Body of pancreas (tissue), 4 donors: ENCODE measurements around the gene TNNT2. TPM values are rescaled to one million over a fixed set of nuclear protein-coding genes. Genes with fewer than 3 reads are reported as not detected.

Source experiments
- ATAC-seq: fragments of 150-250 bp; one replicate; pipeline ENCODE4 v1.9.1; 2016
- DNase-seq, 4 donors: peaks; one replicate each; pipeline ENCODE4 v3.0.0-alpha.2; 2019
- H3K27ac ChIP-seq, 4 donors: fragments of 200-600 bp; sonication (generic); 1 replicate in 3 of 4; 2 replicates in 1 of 4; pipeline versions ENCODE4 v1.5.1 to v1.6.1; 2016 to 2019; ENCODE audit warnings: mild to moderate bottlenecking in 1 of 4, mixed read lengths in 1 of 4, moderate library complexity in 1 of 4
- H3K27me3 ChIP-seq, 2 donors: fragments of 200-600 bp; sonication (generic); one replicate each; pipeline ENCODE4 v1.6.0; 2016; ENCODE audit warnings: mild to moderate bottlenecking in 1 of 2
- H3K36me3 ChIP-seq, 2 donors: fragments of 200-600 bp; sonication (generic); replicated peaks in 1 of 2; 2 replicates each; pipeline ENCODE4 v1.5.1; 2016; ENCODE audit warnings: low read depth in 2 of 2; ENCODE audit not compliant: insufficient read depth in 1 of 2
- H3K4me1 ChIP-seq: fragments of 200-600 bp; sonication (generic); one replicate; pipeline ENCODE4 v1.6.0; 2016
- H3K4me3 ChIP-seq, 2 donors: fragments of 200-600 bp; sonication (generic); 1 replicate in 1 of 2; 2 replicates in 1 of 2; pipeline ENCODE4 v1.5.1; 2016 to 2019
- H3K9me3 ChIP-seq, 3 donors: fragments of 200-600 bp; sonication (generic); 1 replicate in 2 of 3; 2 replicates in 1 of 3; pipeline ENCODE4 v1.5.1; 2016
- CTCF ChIP-seq, 7 experiments: fragments of 450-650 bp in 4 of 7; fragments of 200-600 bp in 3 of 7; sonication (generic) in 3 of 7; IDR thresholded peaks; one replicate each; pipeline ENCODE4 v1.5.1; 2016 to 2019; ENCODE audit warnings: antibody characterized with exemption in 7 of 7
- POLR2A ChIP-seq, 3 donors: fragments of 450-650 bp; IDR thresholded peaks; one replicate each; pipeline ENCODE4 v1.6.1; 2016; ENCODE audit warnings: antibody characterized with exemption in 3 of 3, mild to moderate bottlenecking in 2 of 3
- WGBS, 2 donors: methylation state at CpG; one replicate each; pipeline ENCODE4 v1.1.5; 2017; 5-methylcytosine and 5-hydroxymethylcytosine counted together
- intact Hi-C: fragments of 100-400 bp; cut with DNase I; formaldehyde crosslinking; loops from one replicate; pipeline ENCODE4 v1.15.1; 2023
- total RNA-seq, 2 donors: library from RNA; depleted of rRNA; stranded (reverse); fragments of >200 nt; gene quantifications; one replicate each; pipeline ENCODE4 v1.1.0, GENCODE V29; 2016

The TNNT2 gene
- total RNA-seq, 2 donors from 2014 or later, result 1.8 TPM; not detected in 1

- TF ChIP-seq POLR2A (IDR thresholded peaks at IDR 0.05) (no peak), CTCF (IDR thresholded peaks at IDR 0.05) (no peak)
- Histone ChIP-seq H3K36me3 (no peaks in the 10 kb centered on the region), H3K4me3 (no peak overlapping the region), H3K27me3 (no peaks in the 10 kb centered on the region), H3K27ac (no peak overlapping the region), H3K4me1 (no peaks in the 10 kb centered on the region), H3K9me3 (no peaks in the 10 kb centered on the region)
- intact Hi-C loops, result no loop called here
- 52 to 66% methylated on average over 10 to 16 of the region's 16 CpGs for WGBS, 2 donors
- DNase-seq (no peak), ATAC-seq (no peak)
Observed at GRCh38 chr1:201324821-201325677, 52.4 kb downstream of the TNNT2 start.

GRCh38 chr1:201324306-201324705, 53.2 kb downstream of the TNNT2 start:
- Histone ChIP-seq H3K36me3 (no peaks in the 10 kb centered on the region), H3K27ac (no peak overlapping the region), H3K4me3 (no peak overlapping the region), H3K9me3 (no peaks in the 10 kb centered on the region), H3K27me3 (no peaks in the 10 kb centered on the region), H3K4me1 (no peaks in the 10 kb centered on the region)
- WGBS, 2 donors, result 90 to 98% methylated on average over 2 to 4 of the region's 4 CpGs
- ATAC-seq (no peak), DNase-seq (no peak)
- no peak for TF ChIP-seq POLR2A (IDR thresholded peaks at IDR 0.05)
- no peak for TF ChIP-seq CTCF (IDR thresholded peaks at IDR 0.05)
- intact Hi-C loops, result no loop called here

- ATAC-seq (no peak), DNase-seq (no peak)
- no peak for TF ChIP-seq POLR2A (IDR thresholded peaks at IDR 0.05)
- TF ChIP-seq CTCF (IDR thresholded peaks at IDR 0.05), result no peak
- H3K4me1 ChIP-seq, result no peaks in the 10 kb centered on the region
- intact Hi-C loops, result no loop called here
- WGBS, 2 donors, result 85% methylated on average over 9 to 12 of the region's 12 CpGs
- no peaks in the 10 kb centered on the region for H3K36me3 ChIP-seq
- no peak overlapping the region for H3K4me3 ChIP-seq
- no peaks in the 10 kb centered on the region for H3K9me3 ChIP-seq
- H3K27ac ChIP-seq, result no peak overlapping the region
- no peaks in the 10 kb centered on the region for H3K27me3 ChIP-seq
Observed at GRCh38 chr1:201322653-201323510, 54.6 kb downstream of the TNNT2 start.

GRCh38 chr1:201321826-201322390, 55.6 kb downstream of the TNNT2 start:
- WGBS, 2 donors, result 86 to 87% methylated on average over 15 of the region's 15 CpGs
- Histone ChIP-seq H3K4me3 (no peak overlapping the region), H3K4me1 (no peaks in the 10 kb centered on the region), H3K27ac (no peak overlapping the region), H3K9me3 (no peaks in the 10 kb centered on the region), H3K27me3 (no peaks in the 10 kb centered on the region), H3K36me3 (no peaks in the 10 kb centered on the region)
- ATAC-seq (no peak), DNase-seq (no peak)
- intact Hi-C loops, result no loop called here
- TF ChIP-seq POLR2A (IDR thresholded peaks at IDR 0.05) (no peak), CTCF (IDR thresholded peaks at IDR 0.05) (no peak)
